Kidney (tissue), 14 donors: ENCODE measurements around the gene FAM120B. TPM values are rescaled to one million over a fixed set of nuclear protein-coding genes. Genes with fewer than 3 reads are reported as not detected.
A peak's percentile ranks its signal among the peaks of the same experiment; 100 is the strongest.

Experiments used
- DNase-seq, 5 donors: peaks; one replicate each; pipeline ENCODE4 v3.0.0-alpha.2; 2013 to 2020
- FAIRE-seq: peaks from 2 replicates; lab custom pipeline; 2012; peaks lifted over from hg19 to GRCh38; lab: Jason Lieb, UNC
- H3K27ac ChIP-seq, 2 donors: one replicate each; pipeline ENCODE4 v1.7.0; 2013; ENCODE audit warnings: low read depth in 2 of 2, low read length in 2 of 2, inconsistent platforms in 1 of 2
- H3K27me3 ChIP-seq: one replicate; pipeline ENCODE4 v1.7.1; 2013; ENCODE audit warnings: low read length, inconsistent platforms; ENCODE audit not compliant: control insufficient read depth, insufficient read depth
- H3K36me3 ChIP-seq, 3 donors: one replicate each; pipeline versions ENCODE4 v1.7.0 to v1.7.1; 2013; ENCODE audit warnings: low read length in 3 of 3, control low read depth in 1 of 3, inconsistent platforms in 1 of 3; ENCODE audit not compliant: insufficient read depth in 3 of 3, control insufficient read depth in 2 of 3
- H3K4me1 ChIP-seq, 3 donors: one replicate each; pipeline versions ENCODE4 v1.7.0 to v1.7.1; 2013; ENCODE audit warnings: low read length in 3 of 3, inconsistent platforms in 1 of 3, low read depth in 1 of 3; ENCODE audit not compliant: control insufficient read depth in 2 of 3, insufficient read depth in 2 of 3
- H3K4me3 ChIP-seq, 3 donors: one replicate each; pipeline versions ENCODE4 v1.7.0 to v1.8.1; 2013; ENCODE audit warnings: low read length in 3 of 3, control low read depth in 1 of 3, inconsistent platforms in 1 of 3
- H3K9ac ChIP-seq, 3 donors: one replicate each; pipeline versions ENCODE4 v1.7.0 to v1.7.1; 2013; ENCODE audit warnings: low read length in 3 of 3, control low read depth in 1 of 3, inconsistent platforms in 1 of 3
- H3K9me3 ChIP-seq, 3 donors: one replicate each; pipeline versions ENCODE4 v1.7.0 to v1.7.1; 2013; ENCODE audit warnings: low read length in 3 of 3, control low read depth in 1 of 3, inconsistent platforms in 1 of 3; ENCODE audit not compliant: control insufficient read depth in 2 of 3, insufficient read depth in 1 of 3
- intact Hi-C: fragments of 100-400 bp; cut with DNase I; formaldehyde crosslinking; loops from one replicate; pipeline ENCODE4 v1.11.1; 2022
- polyA plus RNA-seq: library from polyadenylated mRNA; stranded (reverse); fragments of 350-450 nt; fragmentation: Illumina TruSeq; extraction: RNeasy Lipid Tissue Mini Kit (QIAGEN cat#74804); gene quantifications from one replicate; pipeline ENCODE4 v1.2.3, GENCODE V29; 2014; ENCODE audit warnings: low read depth, low replicate concordance; ENCODE audit not compliant: insufficient read depth
- total RNA-seq: library from RNA; stranded (reverse); fragmentation: NEBNext Ultra II Directional; extraction: Animal tissue kit (Norgen Biotek cat#: 25700); gene quantifications from one replicate; pipeline ENCODE4 v1.2.1, GENCODE V29; 2021
- TF ChIP-seq, protein P1 (sequence below): IDR thresholded peaks from 3 replicates; pipeline ENCODE4 v1.5.1; 2012; ENCODE audit warnings: mild to moderate bottlenecking, moderate library complexity, borderline replicate concordance; ENCODE audit not compliant: insufficient read depth; ENCODE audit errors: extremely low read depth
- donor health status: control.
- donor health status: control.
- donor health status: control.
- donor health status: control.
- donor health status: control.
- donor health status: DM: yes; HTN: yes; CAD: no.
- donor health status: Normal renal cell carcinoma (clear cell type).

The FAM120B gene
- total and polyA plus RNA-seq, 2 donors from 2014 or later, result 16.5 to 34.8 TPM

DNA sequence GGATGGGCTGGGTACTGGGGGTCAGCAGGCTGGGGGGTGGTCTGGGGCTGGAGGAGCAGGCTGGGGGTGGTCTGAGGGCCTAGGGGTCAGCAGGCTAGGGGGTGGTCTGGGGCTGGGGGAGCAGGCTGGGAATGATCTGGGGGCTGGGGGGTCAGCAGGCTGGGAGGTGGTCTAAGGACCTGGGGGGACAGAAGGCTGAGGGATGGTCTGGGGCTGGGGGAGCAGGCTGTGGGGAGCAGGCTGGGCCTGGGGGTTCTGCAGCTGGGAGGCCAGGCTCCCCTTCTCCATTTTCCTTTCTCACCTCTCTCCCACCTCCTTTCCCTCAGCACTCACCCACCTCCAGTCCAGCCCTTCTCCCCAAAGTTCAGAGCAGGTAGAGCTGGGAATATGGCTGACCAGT, 132.3 kb downstream of the FAM120B start:
- FAIRE-seq, result no peak
- no peak overlapping the region for H3K9ac ChIP-seq
- no peak for DNase-seq

GRCh38 chr6:170439366-170440361, 133.1 kb downstream of the FAM120B start:
- FAIRE-seq, result no peak
- intact Hi-C loops, result no loop called here
- no peak overlapping the region for H3K4me3 ChIP-seq
- peaks cover 0 to 3% (median 0%) of the 10 kb centered on the region in 3 donors for H3K9me3 ChIP-seq
- H3K9ac ChIP-seq, result no peak overlapping the region
- TF ChIP-seq, protein P1, sequence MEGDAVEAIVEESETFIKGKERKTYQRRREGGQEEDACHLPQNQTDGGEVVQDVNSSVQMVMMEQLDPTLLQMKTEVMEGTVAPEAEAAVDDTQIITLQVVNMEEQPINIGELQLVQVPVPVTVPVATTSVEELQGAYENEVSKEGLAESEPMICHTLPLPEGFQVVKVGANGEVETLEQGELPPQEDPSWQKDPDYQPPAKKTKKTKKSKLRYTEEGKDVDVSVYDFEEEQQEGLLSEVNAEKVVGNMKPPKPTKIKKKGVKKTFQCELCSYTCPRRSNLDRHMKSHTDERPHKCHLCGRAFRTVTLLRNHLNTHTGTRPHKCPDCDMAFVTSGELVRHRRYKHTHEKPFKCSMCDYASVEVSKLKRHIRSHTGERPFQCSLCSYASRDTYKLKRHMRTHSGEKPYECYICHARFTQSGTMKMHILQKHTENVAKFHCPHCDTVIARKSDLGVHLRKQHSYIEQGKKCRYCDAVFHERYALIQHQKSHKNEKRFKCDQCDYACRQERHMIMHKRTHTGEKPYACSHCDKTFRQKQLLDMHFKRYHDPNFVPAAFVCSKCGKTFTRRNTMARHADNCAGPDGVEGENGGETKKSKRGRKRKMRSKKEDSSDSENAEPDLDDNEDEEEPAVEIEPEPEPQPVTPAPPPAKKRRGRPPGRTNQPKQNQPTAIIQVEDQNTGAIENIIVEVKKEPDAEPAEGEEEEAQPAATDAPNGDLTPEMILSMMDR, result no peak
- H3K27me3 ChIP-seq, result no peaks in the 10 kb centered on the region
- H3K4me1 ChIP-seq, result peaks cover 0 to 6% (median 0%) of the 10 kb centered on the region in 3 donors
- H3K36me3 ChIP-seq, result no peaks in the 10 kb centered on the region
- no peak overlapping the region for H3K27ac ChIP-seq
- DNase-seq, result peak in 1 of 5 donors; percentile 40

More for the DNA sequence above, 132.3 kb downstream of the FAM120B start:
- peaks cover 0 to 3% (median 0%) of the 10 kb centered on the region in 3 donors for H3K9me3 ChIP-seq
- H3K27ac ChIP-seq, result no peak overlapping the region
- no peak overlapping the region for H3K4me3 ChIP-seq
- intact Hi-C loops, result no loop called here
- peaks cover 0 to 6% (median 0%) of the 10 kb centered on the region in 3 donors for H3K4me1 ChIP-seq
- H3K36me3 ChIP-seq, result no peaks in the 10 kb centered on the region
- H3K27me3 ChIP-seq, result no peaks in the 10 kb centered on the region
- TF ChIP-seq, protein P1, result no peak

- Histone ChIP-seq H3K36me3 (no peaks in the 10 kb centered on the region), H3K27ac (no peak overlapping the region), H3K4me1 (peaks cover 0 to 6% (median 0%) of the 10 kb centered on the region in 3 donors), H3K9ac (no peak overlapping the region), H3K27me3 (no peaks in the 10 kb centered on the region), H3K4me3 (no peak overlapping the region), H3K9me3 (peaks cover 0 to 3% (median 0%) of the 10 kb centered on the region in 3 donors)
- intact Hi-C loops, result no loop called here
- FAIRE-seq (no peak), DNase-seq (peak in 1 of 5 donors; percentile 37)
- TF ChIP-seq, protein P1, result no peak
Measured at GRCh38 chr6:170440437-170440836, 133.9 kb downstream of the FAM120B start.
